HEK293 (cell line): ENCODE measurements around the gene RORC.
A peak's percentile ranks its signal among the peaks of the same experiment; 100 is the strongest.

Experiments
- EGR2 ChIP-seq: fragments of 450-650 bp; formaldehyde crosslinking; IDR thresholded peaks from 2 replicates; pipeline ENCODE4 v1.5.1; 2016; ENCODE audit warnings: low read depth, missing biosample characterization, missing genetic modification characterization
- GFI1B ChIP-seq: fragments of 450-650 bp; formaldehyde crosslinking; IDR thresholded peaks from 2 replicates; pipeline ENCODE4 v1.5.1; 2016; ENCODE audit warnings: missing biosample characterization, missing genetic modification characterization
- GLI4 ChIP-seq: fragments of 450-650 bp; formaldehyde crosslinking; IDR thresholded peaks from 2 replicates; pipeline ENCODE4 v1.5.1; 2016; ENCODE audit warnings: missing biosample characterization, missing genetic modification characterization
- KLF9 ChIP-seq: fragments of 450-650 bp; formaldehyde crosslinking; IDR thresholded peaks from 2 replicates; pipeline ENCODE4 v1.5.1; 2016; ENCODE audit warnings: missing biosample characterization, missing genetic modification characterization, low read depth
- RBAK ChIP-seq: fragments of 450-650 bp; formaldehyde crosslinking; IDR thresholded peaks from 2 replicates; pipeline ENCODE4 v1.5.1; 2016; ENCODE audit warnings: missing biosample characterization, missing genetic modification characterization
- SP7 ChIP-seq: fragments of 450-650 bp; formaldehyde crosslinking; IDR thresholded peaks from 2 replicates; pipeline ENCODE4 v1.5.1; 2016; ENCODE audit warnings: missing biosample characterization, missing genetic modification characterization
- TRIM28 ChIP-seq: IDR thresholded peaks from 2 replicates; pipeline ENCODE4 v1.6.1; 2011; ENCODE audit warnings: low read length, control low read depth, borderline replicate concordance
- ZBTB1 ChIP-seq: fragments of 450-650 bp; formaldehyde crosslinking; IDR thresholded peaks from 2 replicates; pipeline ENCODE4 v1.5.1; 2016; ENCODE audit warnings: missing biosample characterization, missing genetic modification characterization
- ZNF121 ChIP-seq: fragments of 450-650 bp; formaldehyde crosslinking; IDR thresholded peaks from 2 replicates; pipeline ENCODE4 v1.5.1; 2016; ENCODE audit warnings: missing biosample characterization, missing genetic modification characterization
- ZNF19 ChIP-seq: fragments of 450-650 bp; formaldehyde crosslinking; IDR thresholded peaks from 2 replicates; pipeline ENCODE4; 2016; ENCODE audit warnings: missing biosample characterization, missing genetic modification characterization, low read depth
- ZNF214 ChIP-seq: fragments of 450-650 bp; formaldehyde crosslinking; IDR thresholded peaks from 2 replicates; pipeline ENCODE4 v1.5.1; 2017; ENCODE audit warnings: missing biosample characterization, mild to moderate bottlenecking, missing genetic modification characterization, borderline replicate concordance
- ZNF239 ChIP-seq: fragments of 450-650 bp; formaldehyde crosslinking; IDR thresholded peaks from 2 replicates; pipeline ENCODE4 v1.5.1; 2016; ENCODE audit warnings: missing biosample characterization, missing genetic modification characterization
- ZNF404 ChIP-seq: fragments of 450-650 bp; formaldehyde crosslinking; IDR thresholded peaks from 2 replicates; pipeline ENCODE4 v1.5.1; 2017; ENCODE audit warnings: missing biosample characterization, missing genetic modification characterization
- ZNF521 ChIP-seq: fragments of 450-650 bp; formaldehyde crosslinking; IDR thresholded peaks from 2 replicates; pipeline ENCODE4 v1.5.1; 2017; ENCODE audit warnings: missing biosample characterization, mild to moderate bottlenecking, missing genetic modification characterization
- ZNF560 ChIP-seq: fragments of 450-650 bp; formaldehyde crosslinking; IDR thresholded peaks from 2 replicates; pipeline ENCODE4 v1.5.1; 2017; ENCODE audit warnings: missing biosample characterization, missing genetic modification characterization, borderline replicate concordance
- ZNF747 ChIP-seq: fragments of 450-650 bp; formaldehyde crosslinking; IDR thresholded peaks from 2 replicates; pipeline ENCODE4 v1.5.1; 2016; ENCODE audit warnings: missing biosample characterization, missing genetic modification characterization
- ZNF76 ChIP-seq: fragments of 450-650 bp; formaldehyde crosslinking; IDR thresholded peaks from 2 replicates; pipeline ENCODE4; 2016; ENCODE audit warnings: low read depth, missing biosample characterization, missing genetic modification characterization, borderline replicate concordance
- TF ChIP-seq, protein P1 (sequence below): fragments of 450-650 bp; IDR thresholded peaks from 2 replicates; pipeline ENCODE4 v1.5.1; 2018; ENCODE audit warnings: missing biosample characterization, missing genetic modification characterization
- TF ChIP-seq, protein P2 (sequence below): fragments of 450-650 bp; formaldehyde crosslinking; IDR thresholded peaks from 2 replicates; pipeline ENCODE4 v1.5.1; 2016; ENCODE audit warnings: missing biosample characterization, missing genetic modification characterization
- TF ChIP-seq, protein P3 (sequence below): IDR thresholded peaks from 2 replicates; pipeline ENCODE4 v1.6.1; 2011; ENCODE audit warnings: mild to moderate bottlenecking, low read depth, low read length, borderline replicate concordance
- TF ChIP-seq, protein P4 (sequence below): fragments of 450-650 bp; formaldehyde crosslinking; IDR thresholded peaks from 2 replicates; pipeline ENCODE4 v1.5.1; 2016; ENCODE audit warnings: missing biosample characterization, missing genetic modification characterization
- TF ChIP-seq, protein P5 (sequence below): fragments of 450-650 bp; formaldehyde crosslinking; IDR thresholded peaks from 2 replicates; pipeline ENCODE4 v1.5.1; 2016; ENCODE audit warnings: missing biosample characterization, missing genetic modification characterization
- TF ChIP-seq, protein P6 (sequence below): fragments of 450-650 bp; formaldehyde crosslinking; IDR thresholded peaks from 2 replicates; pipeline ENCODE4 v1.5.1; 2016; ENCODE audit warnings: missing biosample characterization, missing genetic modification characterization
- TF ChIP-seq, protein P7 (sequence below): fragments of 450-650 bp; formaldehyde crosslinking; IDR thresholded peaks from 2 replicates; pipeline ENCODE4 v1.5.1; 2016; ENCODE audit warnings: missing biosample characterization, missing genetic modification characterization

RORC gene

DNA sequence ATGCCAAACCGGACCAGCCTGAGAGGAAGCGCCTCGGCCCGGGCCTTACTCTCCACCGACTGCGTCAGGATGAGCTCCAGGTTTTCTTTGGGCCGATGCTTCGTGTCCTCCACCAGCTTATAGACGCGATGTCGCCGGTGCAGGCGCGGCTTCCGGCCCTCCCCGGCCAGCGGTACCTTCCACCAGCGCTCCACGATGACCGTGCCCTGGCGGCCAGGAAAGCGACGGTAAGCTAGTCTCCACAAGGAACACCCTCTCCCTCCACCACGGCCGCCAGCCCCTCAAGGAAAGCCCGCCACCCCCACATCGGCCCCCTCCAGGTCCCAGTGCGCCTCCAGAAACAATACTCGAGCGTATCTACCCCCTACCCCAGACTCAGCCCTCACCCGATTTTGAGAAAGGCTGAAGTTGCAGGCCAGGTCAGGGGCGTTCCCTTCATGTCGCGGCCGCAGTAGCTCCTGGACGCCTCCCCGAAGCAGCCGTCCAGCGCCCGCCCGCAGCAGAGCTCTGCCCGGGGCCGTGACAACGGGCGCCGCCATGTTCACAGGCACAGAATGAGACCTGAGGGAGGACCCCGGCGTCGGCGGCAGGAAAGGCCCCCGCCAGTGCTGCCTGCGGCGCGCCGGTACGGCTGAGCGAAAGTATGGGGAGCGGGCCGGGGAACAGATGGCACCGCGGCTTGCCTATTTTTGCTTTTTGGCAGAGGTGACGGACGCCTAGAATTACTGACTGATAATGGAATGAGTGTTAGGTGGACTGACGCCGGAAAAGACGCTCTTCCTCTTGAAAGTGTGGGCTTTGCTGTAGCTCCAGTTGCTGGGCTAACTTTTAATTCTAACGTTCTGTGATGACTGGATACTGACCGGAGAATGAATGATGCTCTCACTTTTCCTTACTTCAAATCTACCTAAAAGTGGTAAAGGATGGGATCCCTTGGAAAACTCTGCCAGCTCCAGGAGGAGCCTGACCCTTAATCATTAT, 68.4 kb downstream of the RORC start, which contains the start of gene MRPL9 (continued):
- TF ChIP-seq, protein P1, sequence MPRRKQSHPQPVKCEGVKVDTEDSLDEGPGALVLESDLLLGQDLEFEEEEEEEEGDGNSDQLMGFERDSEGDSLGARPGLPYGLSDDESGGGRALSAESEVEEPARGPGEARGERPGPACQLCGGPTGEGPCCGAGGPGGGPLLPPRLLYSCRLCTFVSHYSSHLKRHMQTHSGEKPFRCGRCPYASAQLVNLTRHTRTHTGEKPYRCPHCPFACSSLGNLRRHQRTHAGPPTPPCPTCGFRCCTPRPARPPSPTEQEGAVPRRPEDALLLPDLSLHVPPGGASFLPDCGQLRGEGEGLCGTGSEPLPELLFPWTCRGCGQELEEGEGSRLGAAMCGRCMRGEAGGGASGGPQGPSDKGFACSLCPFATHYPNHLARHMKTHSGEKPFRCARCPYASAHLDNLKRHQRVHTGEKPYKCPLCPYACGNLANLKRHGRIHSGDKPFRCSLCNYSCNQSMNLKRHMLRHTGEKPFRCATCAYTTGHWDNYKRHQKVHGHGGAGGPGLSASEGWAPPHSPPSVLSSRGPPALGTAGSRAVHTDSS (tag by site-specific recombination), result no peak
- no peak for TF ChIP-seq ZBTB1
- TF ChIP-seq, protein P2, sequence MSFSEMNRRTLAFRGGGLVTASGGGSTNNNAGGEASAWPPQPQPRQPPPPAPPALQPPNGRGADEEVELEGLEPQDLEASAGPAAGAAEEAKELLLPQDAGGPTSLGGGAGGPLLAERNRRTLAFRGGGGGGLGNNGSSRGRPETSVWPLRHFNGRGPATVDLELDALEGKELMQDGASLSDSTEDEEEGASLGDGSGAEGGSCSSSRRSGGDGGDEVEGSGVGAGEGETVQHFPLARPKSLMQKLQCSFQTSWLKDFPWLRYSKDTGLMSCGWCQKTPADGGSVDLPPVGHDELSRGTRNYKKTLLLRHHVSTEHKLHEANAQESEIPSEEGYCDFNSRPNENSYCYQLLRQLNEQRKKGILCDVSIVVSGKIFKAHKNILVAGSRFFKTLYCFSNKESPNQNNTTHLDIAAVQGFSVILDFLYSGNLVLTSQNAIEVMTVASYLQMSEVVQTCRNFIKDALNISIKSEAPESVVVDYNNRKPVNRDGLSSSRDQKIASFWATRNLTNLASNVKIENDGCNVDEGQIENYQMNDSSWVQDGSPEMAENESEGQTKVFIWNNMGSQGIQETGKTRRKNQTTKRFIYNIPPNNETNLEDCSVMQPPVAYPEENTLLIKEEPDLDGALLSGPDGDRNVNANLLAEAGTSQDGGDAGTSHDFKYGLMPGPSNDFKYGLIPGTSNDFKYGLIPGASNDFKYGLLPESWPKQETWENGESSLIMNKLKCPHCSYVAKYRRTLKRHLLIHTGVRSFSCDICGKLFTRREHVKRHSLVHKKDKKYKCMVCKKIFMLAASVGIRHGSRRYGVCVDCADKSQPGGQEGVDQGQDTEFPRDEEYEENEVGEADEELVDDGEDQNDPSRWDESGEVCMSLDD (tag by site-specific recombination), result peak; percentile 72; the same call in 1 of the 2 replicates
- peak; percentile 70 for TF ChIP-seq SP7 (tag by site-specific recombination)
- TF ChIP-seq, protein P3, sequence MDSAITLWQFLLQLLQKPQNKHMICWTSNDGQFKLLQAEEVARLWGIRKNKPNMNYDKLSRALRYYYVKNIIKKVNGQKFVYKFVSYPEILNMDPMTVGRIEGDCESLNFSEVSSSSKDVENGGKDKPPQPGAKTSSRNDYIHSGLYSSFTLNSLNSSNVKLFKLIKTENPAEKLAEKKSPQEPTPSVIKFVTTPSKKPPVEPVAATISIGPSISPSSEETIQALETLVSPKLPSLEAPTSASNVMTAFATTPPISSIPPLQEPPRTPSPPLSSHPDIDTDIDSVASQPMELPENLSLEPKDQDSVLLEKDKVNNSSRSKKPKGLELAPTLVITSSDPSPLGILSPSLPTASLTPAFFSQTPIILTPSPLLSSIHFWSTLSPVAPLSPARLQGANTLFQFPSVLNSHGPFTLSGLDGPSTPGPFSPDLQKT, result no peak
- TF ChIP-seq TRIM28, result peak; percentile 77; the same call in 1 of the 2 replicates
- 0 out of 2 replicates have a peak, but pooled peaks have one; percentile 30 for TF ChIP-seq GLI4 (tag by site-specific recombination)
- TF ChIP-seq ZNF19 (tag by site-specific recombination), result no peak
- TF ChIP-seq EGR2 (tag by site-specific recombination), result peak; percentile 38
- no peak for TF ChIP-seq ZNF239 (tag by site-specific recombination)
- no peak for TF ChIP-seq ZNF560 (tag by site-specific recombination)
- TF ChIP-seq, protein P4, sequence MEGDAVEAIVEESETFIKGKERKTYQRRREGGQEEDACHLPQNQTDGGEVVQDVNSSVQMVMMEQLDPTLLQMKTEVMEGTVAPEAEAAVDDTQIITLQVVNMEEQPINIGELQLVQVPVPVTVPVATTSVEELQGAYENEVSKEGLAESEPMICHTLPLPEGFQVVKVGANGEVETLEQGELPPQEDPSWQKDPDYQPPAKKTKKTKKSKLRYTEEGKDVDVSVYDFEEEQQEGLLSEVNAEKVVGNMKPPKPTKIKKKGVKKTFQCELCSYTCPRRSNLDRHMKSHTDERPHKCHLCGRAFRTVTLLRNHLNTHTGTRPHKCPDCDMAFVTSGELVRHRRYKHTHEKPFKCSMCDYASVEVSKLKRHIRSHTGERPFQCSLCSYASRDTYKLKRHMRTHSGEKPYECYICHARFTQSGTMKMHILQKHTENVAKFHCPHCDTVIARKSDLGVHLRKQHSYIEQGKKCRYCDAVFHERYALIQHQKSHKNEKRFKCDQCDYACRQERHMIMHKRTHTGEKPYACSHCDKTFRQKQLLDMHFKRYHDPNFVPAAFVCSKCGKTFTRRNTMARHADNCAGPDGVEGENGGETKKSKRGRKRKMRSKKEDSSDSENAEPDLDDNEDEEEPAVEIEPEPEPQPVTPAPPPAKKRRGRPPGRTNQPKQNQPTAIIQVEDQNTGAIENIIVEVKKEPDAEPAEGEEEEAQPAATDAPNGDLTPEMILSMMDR, result no peak
- no peak for TF ChIP-seq ZNF404 (tag by site-specific recombination)
- peak; percentile 51; the same call in 1 of the 2 replicates for TF ChIP-seq ZNF76 (tag by site-specific recombination)
- TF ChIP-seq ZNF121 (tag by site-specific recombination), result no peak
- TF ChIP-seq KLF9, result 0 out of 2 replicates have a peak, but pooled peaks have one; percentile 18
- no peak for TF ChIP-seq ZNF521 (tag by site-specific recombination)
- no peak for TF ChIP-seq GFI1B (tag by site-specific recombination)
- TF ChIP-seq, protein P5, sequence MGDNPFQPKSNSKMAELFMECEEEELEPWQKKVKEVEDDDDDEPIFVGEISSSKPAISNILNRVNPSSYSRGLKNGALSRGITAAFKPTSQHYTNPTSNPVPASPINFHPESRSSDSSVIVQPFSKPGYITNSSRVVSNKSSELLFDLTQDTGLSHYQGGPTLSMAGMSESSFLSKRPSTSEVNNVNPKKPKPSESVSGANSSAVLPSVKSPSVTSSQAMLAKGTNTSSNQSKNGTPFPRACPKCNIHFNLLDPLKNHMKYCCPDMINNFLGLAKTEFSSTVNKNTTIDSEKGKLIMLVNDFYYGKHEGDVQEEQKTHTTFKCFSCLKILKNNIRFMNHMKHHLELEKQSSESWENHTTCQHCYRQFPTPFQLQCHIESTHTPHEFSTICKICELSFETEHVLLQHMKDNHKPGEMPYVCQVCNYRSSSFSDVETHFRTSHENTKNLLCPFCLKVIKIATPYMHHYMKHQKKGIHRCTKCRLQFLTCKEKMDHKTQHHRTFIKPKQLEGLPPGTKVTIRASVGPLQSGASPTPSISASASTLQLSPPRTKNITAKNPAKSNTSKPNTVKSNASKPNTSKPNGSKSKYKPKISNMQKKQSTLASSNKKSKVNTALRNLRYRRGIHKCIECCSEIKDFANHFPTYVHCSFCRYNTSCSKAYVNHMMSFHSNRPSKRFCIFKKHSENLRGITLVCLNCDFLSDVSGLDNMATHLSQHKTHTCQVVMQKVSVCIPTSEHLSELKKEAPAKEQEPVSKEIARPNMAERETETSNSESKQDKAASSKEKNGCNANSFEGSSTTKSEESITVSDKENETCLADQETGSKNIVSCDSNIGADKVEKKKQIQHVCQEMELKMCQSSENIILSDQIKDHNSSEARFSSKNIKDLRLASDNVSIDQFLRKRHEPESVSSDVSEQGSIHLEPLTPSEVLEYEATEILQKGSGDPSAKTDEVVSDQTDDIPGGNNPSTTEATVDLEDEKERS (tag by site-specific recombination), result no peak
- no peak for TF ChIP-seq ZNF214 (tag by site-specific recombination)
- TF ChIP-seq, protein P6, sequence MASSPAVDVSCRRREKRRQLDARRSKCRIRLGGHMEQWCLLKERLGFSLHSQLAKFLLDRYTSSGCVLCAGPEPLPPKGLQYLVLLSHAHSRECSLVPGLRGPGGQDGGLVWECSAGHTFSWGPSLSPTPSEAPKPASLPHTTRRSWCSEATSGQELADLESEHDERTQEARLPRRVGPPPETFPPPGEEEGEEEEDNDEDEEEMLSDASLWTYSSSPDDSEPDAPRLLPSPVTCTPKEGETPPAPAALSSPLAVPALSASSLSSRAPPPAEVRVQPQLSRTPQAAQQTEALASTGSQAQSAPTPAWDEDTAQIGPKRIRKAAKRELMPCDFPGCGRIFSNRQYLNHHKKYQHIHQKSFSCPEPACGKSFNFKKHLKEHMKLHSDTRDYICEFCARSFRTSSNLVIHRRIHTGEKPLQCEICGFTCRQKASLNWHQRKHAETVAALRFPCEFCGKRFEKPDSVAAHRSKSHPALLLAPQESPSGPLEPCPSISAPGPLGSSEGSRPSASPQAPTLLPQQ (tag by site-specific recombination), result peak; percentile 68; the same call in 1 of the 2 replicates
- TF ChIP-seq ZNF747 (tag by site-specific recombination), result no peak
- TF ChIP-seq, protein P7, sequence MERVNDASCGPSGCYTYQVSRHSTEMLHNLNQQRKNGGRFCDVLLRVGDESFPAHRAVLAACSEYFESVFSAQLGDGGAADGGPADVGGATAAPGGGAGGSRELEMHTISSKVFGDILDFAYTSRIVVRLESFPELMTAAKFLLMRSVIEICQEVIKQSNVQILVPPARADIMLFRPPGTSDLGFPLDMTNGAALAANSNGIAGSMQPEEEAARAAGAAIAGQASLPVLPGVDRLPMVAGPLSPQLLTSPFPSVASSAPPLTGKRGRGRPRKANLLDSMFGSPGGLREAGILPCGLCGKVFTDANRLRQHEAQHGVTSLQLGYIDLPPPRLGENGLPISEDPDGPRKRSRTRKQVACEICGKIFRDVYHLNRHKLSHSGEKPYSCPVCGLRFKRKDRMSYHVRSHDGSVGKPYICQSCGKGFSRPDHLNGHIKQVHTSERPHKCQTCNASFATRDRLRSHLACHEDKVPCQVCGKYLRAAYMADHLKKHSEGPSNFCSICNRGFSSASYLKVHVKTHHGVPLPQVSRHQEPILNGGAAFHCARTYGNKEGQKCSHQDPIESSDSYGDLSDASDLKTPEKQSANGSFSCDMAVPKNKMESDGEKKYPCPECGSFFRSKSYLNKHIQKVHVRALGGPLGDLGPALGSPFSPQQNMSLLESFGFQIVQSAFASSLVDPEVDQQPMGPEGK, result peak; percentile 81
- no peak for TF ChIP-seq RBAK (tag by site-specific recombination)
